Nephron (organoid): ENCODE data around the gene FILIP1L.

Experiments used
- H3K27ac Mint-ChIP-seq, 3 experiments: 2 replicates each; pipeline ENCODE4 v1.8.0; 2020; ENCODE audit warnings: mixed read lengths in 3 of 3, mild to moderate bottlenecking in 2 of 3, moderate library complexity in 1 of 3
- H3K27me3 Mint-ChIP-seq: 2 replicates; pipeline ENCODE4 v1.8.0; 2021; ENCODE audit warnings: low read depth, mild to moderate bottlenecking, moderate library complexity, mixed read lengths
- H3K36me3 Mint-ChIP-seq: 2 replicates; pipeline ENCODE4 v1.8.0; 2020; ENCODE audit warnings: low read depth, mixed read lengths
- H3K4me1 Mint-ChIP-seq: 2 replicates; pipeline ENCODE4 v1.8.0; 2020; ENCODE audit warnings: mixed read lengths
- H3K4me3 Mint-ChIP-seq, 3 experiments: 2 replicates each; pipeline ENCODE4 v1.8.0; 2020; ENCODE audit warnings: mild to moderate bottlenecking in 3 of 3, mixed read lengths in 3 of 3, moderate library complexity in 2 of 3
- H3K9me3 Mint-ChIP-seq: 2 replicates; pipeline ENCODE4 v1.8.0; 2020; ENCODE audit warnings: mixed read lengths
- TF ChIP-seq, protein P1 (sequence below), 3 experiments: fragments of 200-600 bp; sonication (generic); IDR thresholded peaks; one replicate each; pipeline ENCODE4 v1.5.0; 2021; ENCODE audit warnings: antibody characterized with exemption in 3 of 3; ENCODE audit not compliant: unreplicated experiment in 3 of 3

The FILIP1L gene

DNA sequence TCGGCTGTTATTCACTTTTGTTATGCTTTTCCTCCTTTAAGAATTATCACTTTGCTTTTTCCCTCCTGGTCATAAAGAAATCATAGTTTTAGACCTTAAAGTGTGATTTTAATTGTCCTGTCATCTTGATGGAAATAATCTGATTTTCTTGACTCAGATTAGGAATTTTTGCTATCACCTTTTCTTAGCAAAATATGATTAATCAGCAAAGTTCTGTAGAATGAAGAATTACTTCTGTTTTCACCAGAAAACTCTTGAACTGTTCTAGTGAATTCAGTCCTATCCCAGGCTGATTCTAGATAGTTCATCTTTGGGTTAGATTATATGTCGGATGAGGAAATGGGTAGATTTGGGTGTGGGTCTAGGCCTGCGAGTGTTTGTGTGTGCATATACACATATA is 284.5 kb downstream of the FILIP1L start:
- Mint-ChIP-seq H3K9me3 (no peaks in the 10 kb centered on the region), H3K27ac (no peak overlapping the region), H3K36me3 (no peaks in the 10 kb centered on the region), H3K4me1 (peaks cover 8% of the 10 kb centered on the region), H3K27me3 (no peaks in the 10 kb centered on the region), H3K4me3 (no peak overlapping the region)
- TF ChIP-seq, protein P1, sequence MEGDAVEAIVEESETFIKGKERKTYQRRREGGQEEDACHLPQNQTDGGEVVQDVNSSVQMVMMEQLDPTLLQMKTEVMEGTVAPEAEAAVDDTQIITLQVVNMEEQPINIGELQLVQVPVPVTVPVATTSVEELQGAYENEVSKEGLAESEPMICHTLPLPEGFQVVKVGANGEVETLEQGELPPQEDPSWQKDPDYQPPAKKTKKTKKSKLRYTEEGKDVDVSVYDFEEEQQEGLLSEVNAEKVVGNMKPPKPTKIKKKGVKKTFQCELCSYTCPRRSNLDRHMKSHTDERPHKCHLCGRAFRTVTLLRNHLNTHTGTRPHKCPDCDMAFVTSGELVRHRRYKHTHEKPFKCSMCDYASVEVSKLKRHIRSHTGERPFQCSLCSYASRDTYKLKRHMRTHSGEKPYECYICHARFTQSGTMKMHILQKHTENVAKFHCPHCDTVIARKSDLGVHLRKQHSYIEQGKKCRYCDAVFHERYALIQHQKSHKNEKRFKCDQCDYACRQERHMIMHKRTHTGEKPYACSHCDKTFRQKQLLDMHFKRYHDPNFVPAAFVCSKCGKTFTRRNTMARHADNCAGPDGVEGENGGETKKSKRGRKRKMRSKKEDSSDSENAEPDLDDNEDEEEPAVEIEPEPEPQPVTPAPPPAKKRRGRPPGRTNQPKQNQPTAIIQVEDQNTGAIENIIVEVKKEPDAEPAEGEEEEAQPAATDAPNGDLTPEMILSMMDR (IDR thresholded peaks at IDR 0.05; ENCODE audit: unreplicated experiment in 3 of 3): no peak

DNA sequence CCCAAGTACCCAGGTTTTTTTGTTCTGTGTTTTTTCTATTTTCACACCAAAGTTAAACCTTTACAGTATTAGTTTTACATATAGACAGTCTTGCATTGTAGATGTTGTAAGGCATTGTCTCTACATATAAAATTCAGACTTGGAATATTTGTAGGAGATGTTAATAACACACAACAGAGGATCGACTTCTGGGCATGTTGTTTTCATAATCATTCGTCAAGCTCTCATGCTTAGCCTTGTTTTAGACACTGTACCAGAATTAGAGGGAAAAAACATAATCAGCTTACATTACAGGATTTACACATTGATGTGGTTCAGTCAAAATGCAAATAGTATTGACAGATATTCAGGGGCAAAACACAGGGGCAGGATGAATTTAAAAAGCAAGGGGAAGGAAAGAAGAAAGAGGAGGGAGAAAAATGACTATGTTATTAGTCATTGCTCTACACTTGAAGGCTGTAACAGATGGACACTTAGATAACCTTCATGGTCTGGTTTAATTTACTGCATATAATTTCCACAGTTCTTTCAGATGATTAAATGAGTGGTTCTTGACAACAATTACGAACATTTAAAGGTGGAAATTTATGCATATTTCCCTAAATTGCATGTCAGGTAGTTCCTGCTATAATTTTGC is 289.2 kb downstream of the FILIP1L start:
- no peaks in the 10 kb centered on the region for H3K36me3 Mint-ChIP-seq
- no peak overlapping the region for H3K4me3 Mint-ChIP-seq
- H3K9me3 Mint-ChIP-seq: no peaks in the 10 kb centered on the region
- TF ChIP-seq, protein P1 (IDR thresholded peaks at IDR 0.05; ENCODE audit: unreplicated experiment in 3 of 3): no peak
- H3K4me1 Mint-ChIP-seq: no peaks in the 10 kb centered on the region
- no peak overlapping the region for H3K27ac Mint-ChIP-seq
- no peaks in the 10 kb centered on the region for H3K27me3 Mint-ChIP-seq

DNA sequence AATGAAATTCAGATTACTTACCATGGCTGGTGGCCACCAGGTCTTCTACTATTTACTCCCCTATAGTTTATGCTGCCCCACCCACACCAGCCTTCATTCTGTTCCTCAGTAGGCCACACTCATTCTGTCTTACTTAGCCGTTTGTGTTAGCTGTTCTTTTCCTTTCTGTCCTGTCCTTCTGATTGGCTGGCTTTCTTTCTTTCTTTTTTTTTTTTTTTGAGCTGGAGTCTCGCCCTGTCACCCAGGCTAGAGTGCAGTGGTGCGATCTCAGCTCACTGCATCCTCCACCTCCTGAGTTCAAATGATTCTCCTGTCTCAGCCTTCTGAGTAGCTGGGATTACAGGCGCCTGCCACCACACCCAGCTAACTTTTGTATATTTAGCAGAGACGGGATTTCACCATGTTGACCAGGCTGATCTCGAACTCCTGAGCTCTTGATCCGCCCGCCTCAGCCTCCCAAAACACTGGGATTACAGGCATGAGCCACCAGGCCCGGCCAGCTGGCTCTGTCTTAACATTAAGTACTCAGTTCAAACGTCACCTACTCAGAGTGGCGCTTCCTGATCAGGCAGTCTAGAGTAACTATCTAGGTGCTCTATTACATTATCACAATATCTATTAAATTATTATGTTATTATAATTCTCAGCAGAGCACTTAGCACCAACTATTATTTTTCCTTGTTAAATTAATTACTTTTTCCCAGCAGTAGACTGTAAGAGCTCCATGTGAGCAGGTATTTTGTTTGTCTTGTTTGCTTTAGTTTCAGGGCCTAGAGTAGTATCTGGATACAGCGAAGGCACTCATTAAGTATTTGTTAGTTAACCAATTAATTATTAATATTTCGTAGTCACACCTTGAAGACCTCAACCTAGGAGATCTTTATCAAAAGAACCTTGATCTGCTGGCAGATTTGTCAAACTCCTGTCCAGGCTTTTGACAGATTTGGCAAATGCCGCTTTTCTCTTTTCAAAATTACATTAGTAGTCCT is 290.3 kb downstream of the FILIP1L start:
- H3K4me3 Mint-ChIP-seq: no peak overlapping the region
- no peaks in the 10 kb centered on the region for H3K27me3 Mint-ChIP-seq
- H3K36me3 Mint-ChIP-seq: no peaks in the 10 kb centered on the region
- H3K4me1 Mint-ChIP-seq: peaks cover 4% of the 10 kb centered on the region
- H3K27ac Mint-ChIP-seq: no peak overlapping the region
- TF ChIP-seq, protein P1 (IDR thresholded peaks at IDR 0.05; ENCODE audit: unreplicated experiment in 3 of 3): no peak
- no peaks in the 10 kb centered on the region for H3K9me3 Mint-ChIP-seq

DNA sequence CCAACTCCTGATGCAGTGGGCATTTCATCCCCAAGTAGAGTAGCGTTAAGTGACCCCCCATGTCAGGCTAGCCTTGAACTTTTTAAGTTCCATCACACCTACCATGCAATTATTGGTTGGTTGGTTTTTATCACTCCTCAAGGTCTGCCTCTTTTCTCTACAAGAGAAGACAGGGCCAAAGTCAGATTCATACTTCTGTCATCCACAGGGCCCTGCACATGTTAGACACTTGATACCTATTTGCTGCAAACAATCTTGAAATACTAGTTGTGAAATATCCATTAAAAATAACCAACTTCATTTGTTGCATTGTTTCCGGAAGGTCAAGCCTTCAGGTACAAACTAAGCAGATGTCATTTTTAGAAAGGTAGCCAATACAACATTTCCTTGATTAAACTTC is 295.5 kb downstream of the FILIP1L start:
- TF ChIP-seq, protein P1 (IDR thresholded peaks at IDR 0.05; ENCODE audit: unreplicated experiment in 3 of 3): no peak
- Mint-ChIP-seq H3K27ac (peak overlapping the region in 2 of 3 experiments; percentile 99 to 100), H3K36me3 (no peaks in the 10 kb centered on the region), H3K4me1 (peaks cover 27% of the 10 kb centered on the region), H3K27me3 (peaks cover 3% of the 10 kb centered on the region), H3K9me3 (no peaks in the 10 kb centered on the region), H3K4me3 (peak overlapping the region; percentile 89 to 98 (median 93))

DNA sequence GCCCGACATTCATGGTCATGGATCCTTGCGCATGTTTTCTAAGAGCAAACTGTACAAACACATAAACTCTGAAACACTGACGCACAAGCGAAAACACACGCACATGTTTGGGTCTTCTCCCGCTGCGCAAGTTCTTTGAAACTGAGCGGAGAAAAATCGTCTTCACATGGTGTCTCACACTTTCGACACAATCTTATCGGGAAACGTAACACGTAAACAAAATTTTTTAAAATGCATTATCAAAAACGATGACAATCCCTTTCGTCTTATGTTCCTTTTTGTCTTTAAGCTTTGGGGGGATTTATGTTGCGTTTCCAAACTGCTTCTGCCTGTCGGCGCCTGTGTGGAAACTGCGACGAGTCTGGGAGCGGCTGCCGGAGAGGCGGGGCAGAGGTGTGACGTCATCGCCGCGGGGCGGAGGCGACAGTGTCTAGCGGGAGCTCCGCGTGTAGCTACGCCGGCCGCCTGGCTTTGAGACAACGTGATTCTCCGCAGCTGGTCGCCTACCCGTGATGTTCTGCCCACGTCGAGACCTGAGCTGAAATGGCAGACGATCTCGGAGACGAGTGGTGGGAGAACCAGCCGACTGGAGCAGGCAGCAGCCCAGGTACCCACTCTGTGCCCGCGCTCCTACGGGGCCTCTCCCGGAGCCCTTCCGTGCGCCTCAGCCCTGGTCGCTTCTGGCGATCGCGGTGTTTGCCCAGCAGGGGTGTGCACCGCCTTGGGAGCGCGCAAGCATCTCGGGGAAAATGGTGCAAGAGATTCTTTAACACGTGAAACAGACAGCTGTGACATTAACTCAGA is 296.7 kb downstream of the FILIP1L start, which contains the start of gene CMSS1:
CMSS1 (plus strand) TSS at position 426 of the 804 bp plus-strand sequence.
- no peaks in the 10 kb centered on the region for H3K9me3 Mint-ChIP-seq
- peaks cover 3% of the 10 kb centered on the region for H3K27me3 Mint-ChIP-seq
- peaks cover 27% of the 10 kb centered on the region for H3K4me1 Mint-ChIP-seq
- H3K27ac Mint-ChIP-seq: peak within 1 kb of the TSS; percentile 99 to 100 (median 99)
- H3K4me3 Mint-ChIP-seq: peak within 1 kb of the TSS; percentile 89 to 98 (median 93)
- TF ChIP-seq, protein P1 (IDR thresholded peaks at IDR 0.05; ENCODE audit: unreplicated experiment in 3 of 3): peak in 1 of 3 experiments; percentile 25
- H3K36me3 Mint-ChIP-seq: no peaks in the 10 kb centered on the region
